HEK293 (cell line): ENCODE results near the gene MAP3K9.

ENCODE experiments used
- CTCF ChIA-PET: fragments of 350-600 bp; formaldehyde crosslinking; extraction: SDS; loops from one replicate; lab custom pipeline; 2021; ENCODE audit warnings: antibody characterized with exemption; lab: Yijun Ruan, JAX
- POLR2A ChIA-PET: fragments of 300-600 bp; formaldehyde crosslinking; extraction: SDS; loops from one replicate; lab custom pipeline; 2020; ENCODE audit warnings: antibody characterized with exemption, inconsistent platforms; lab: Yijun Ruan, JAX
- H3K27ac ChIP-seq: fragments of 200-500 bp; sonication (Bioruptor generic); 2 replicates; pipeline ENCODE4 v1.5.1; 2014; ENCODE audit warnings: low read depth, low read length, control low read depth, inconsistent platforms; ENCODE audit errors: extremely low read depth
- H3K36me3 ChIP-seq, 2 experiments: fragments of 200-500 bp in 1 of 2; sonication (Bioruptor generic) in 1 of 2; 1 replicate in 1 of 2; 2 replicates in 1 of 2; pipeline ENCODE4 v1.5.1; 2014 to 2017; ENCODE audit warnings: inconsistent platforms in 2 of 2, low read length in 2 of 2; ENCODE audit not compliant: control insufficient read depth in 2 of 2, insufficient read depth in 1 of 2
- H3K4me1 ChIP-seq: fragments of 200-500 bp; sonication (Bioruptor generic); 2 replicates; pipeline ENCODE4 v1.5.1; 2014; ENCODE audit warnings: mild to moderate bottlenecking, low read length, inconsistent platforms; ENCODE audit not compliant: control insufficient read depth, insufficient read depth
- H3K4me3 ChIP-seq: 2 replicates; pipeline ENCODE4 v1.5.1; 2011; ENCODE audit warnings: low read depth, mild to moderate bottlenecking, control low read depth, low read length, moderate library complexity
- H3K9me3 ChIP-seq: fragments of 200-500 bp; sonication (Bioruptor generic); 2 replicates; pipeline ENCODE4 v1.5.1; 2014; ENCODE audit warnings: low read depth, low read length, inconsistent platforms; ENCODE audit not compliant: control insufficient read depth, insufficient read depth
- CTCF ChIP-seq: fragments of 450-650 bp; formaldehyde crosslinking; IDR thresholded peaks from 2 replicates; pipeline ENCODE4 v1.5.1; 2016; ENCODE audit warnings: missing biosample characterization, missing genetic modification characterization
- GFI1B ChIP-seq: fragments of 450-650 bp; formaldehyde crosslinking; IDR thresholded peaks from 2 replicates; pipeline ENCODE4 v1.5.1; 2016; ENCODE audit warnings: missing biosample characterization, missing genetic modification characterization
- GLI4 ChIP-seq: fragments of 450-650 bp; formaldehyde crosslinking; IDR thresholded peaks from 2 replicates; pipeline ENCODE4 v1.5.1; 2016; ENCODE audit warnings: missing biosample characterization, missing genetic modification characterization
- HOXA7 ChIP-seq: sonication (generic); formaldehyde crosslinking; IDR thresholded peaks from 2 replicates; pipeline ENCODE4 v1.8.1; 2022; ENCODE audit warnings: missing genetic modification reagents, borderline replicate concordance
- HOXD13 ChIP-seq: sonication (generic); formaldehyde crosslinking; IDR thresholded peaks from 2 replicates; pipeline ENCODE4 v1.8.0; 2022; ENCODE audit warnings: missing genetic modification reagents, borderline replicate concordance
- MZF1 ChIP-seq: fragments of 450-650 bp; formaldehyde crosslinking; IDR thresholded peaks from 2 replicates; pipeline ENCODE4 v1.5.1; 2017; ENCODE audit warnings: missing biosample characterization, missing genetic modification characterization, borderline replicate concordance
- WT1 ChIP-seq: fragments of 450-650 bp; formaldehyde crosslinking; IDR thresholded peaks from 2 replicates; pipeline ENCODE4 v1.5.1; 2016; ENCODE audit warnings: missing biosample characterization, missing genetic modification characterization
- ZBTB7A ChIP-seq: fragments of 450-650 bp; formaldehyde crosslinking; IDR thresholded peaks from 2 replicates; pipeline ENCODE4 v1.5.1; 2016; ENCODE audit warnings: low read depth, missing biosample characterization, missing genetic modification characterization
- ZFHX2 ChIP-seq: fragments of 450-650 bp; formaldehyde crosslinking; conservative IDR thresholded peaks from 2 replicates; pipeline ENCODE4 v1.5.1; 2016; ENCODE audit warnings: missing biosample characterization, missing genetic modification characterization
- ZNF2 ChIP-seq: fragments of 450-650 bp; formaldehyde crosslinking; IDR thresholded peaks from 2 replicates; pipeline ENCODE4 v1.5.1; 2016; ENCODE audit warnings: missing biosample characterization, missing genetic modification characterization
- ZNF202 ChIP-seq: fragments of 450-650 bp; formaldehyde crosslinking; IDR thresholded peaks from 2 replicates; pipeline ENCODE4 v1.5.1; 2016; ENCODE audit warnings: missing biosample characterization, missing genetic modification characterization, borderline replicate concordance
- ZNF239 ChIP-seq: fragments of 450-650 bp; formaldehyde crosslinking; IDR thresholded peaks from 2 replicates; pipeline ENCODE4 v1.5.1; 2016; ENCODE audit warnings: missing biosample characterization, missing genetic modification characterization
- ZNF248 ChIP-seq: fragments of 450-650 bp; formaldehyde crosslinking; IDR thresholded peaks from 2 replicates; pipeline ENCODE4 v1.5.1; 2017; ENCODE audit warnings: missing biosample characterization, missing genetic modification characterization
- ZNF266 ChIP-seq: fragments of 450-650 bp; formaldehyde crosslinking; IDR thresholded peaks from 2 replicates; pipeline ENCODE4 v1.5.1; 2016; ENCODE audit warnings: missing biosample characterization, missing genetic modification characterization, low read depth
- ZNF335 ChIP-seq: fragments of 450-650 bp; formaldehyde crosslinking; conservative IDR thresholded peaks from 2 replicates; pipeline ENCODE4 v1.5.1; 2016; ENCODE audit warnings: missing biosample characterization, missing genetic modification characterization
- ZNF391 ChIP-seq: fragments of 450-650 bp; formaldehyde crosslinking; IDR thresholded peaks from 2 replicates; pipeline ENCODE4 v1.5.1; 2016; ENCODE audit warnings: low read depth, missing biosample characterization, missing genetic modification characterization, borderline replicate concordance
- ZNF561 ChIP-seq: fragments of 450-650 bp; IDR thresholded peaks from 2 replicates; pipeline ENCODE4 v1.5.1; 2018; ENCODE audit warnings: missing biosample characterization, missing genetic modification characterization, borderline replicate concordance
- ZNF610 ChIP-seq: fragments of 450-650 bp; formaldehyde crosslinking; IDR thresholded peaks from 2 replicates; pipeline ENCODE4 v1.5.1; 2016; ENCODE audit warnings: missing biosample characterization, missing genetic modification characterization, borderline replicate concordance
- ZNF623 ChIP-seq: fragments of 450-650 bp; formaldehyde crosslinking; IDR thresholded peaks from 2 replicates; pipeline ENCODE4 v1.5.1; 2016; ENCODE audit warnings: missing biosample characterization, missing genetic modification characterization
- ZNF626 ChIP-seq: fragments of 450-650 bp; sonication (Bioruptor Pico); formaldehyde crosslinking; IDR thresholded peaks from 2 replicates; pipeline ENCODE4 v1.5.1; 2018; ENCODE audit warnings: missing biosample characterization, missing genetic modification characterization, inconsistent platforms
- ZNF629 ChIP-seq: fragments of 450-650 bp; formaldehyde crosslinking; IDR thresholded peaks from 2 replicates; pipeline ENCODE4 v1.5.1; 2017; ENCODE audit warnings: missing biosample characterization, missing genetic modification characterization
- ZNF660 ChIP-seq: fragments of 450-650 bp; IDR thresholded peaks from 2 replicates; pipeline ENCODE4 v1.5.1; 2018; ENCODE audit warnings: missing biosample characterization, mild to moderate bottlenecking, missing genetic modification characterization
- ZNF677 ChIP-seq: fragments of 450-650 bp; IDR thresholded peaks from 2 replicates; pipeline ENCODE4 v1.5.0; 2018; ENCODE audit warnings: missing biosample characterization, mild to moderate bottlenecking, missing genetic modification characterization, moderate library complexity
- ZNF768 ChIP-seq: fragments of 450-650 bp; formaldehyde crosslinking; IDR thresholded peaks from 2 replicates; pipeline ENCODE4 v1.5.1; 2018; ENCODE audit warnings: missing biosample characterization, mild to moderate bottlenecking, missing genetic modification characterization
- ZNF837 ChIP-seq: fragments of 450-650 bp; formaldehyde crosslinking; IDR thresholded peaks from 2 replicates; pipeline ENCODE4 v1.5.1; 2016; ENCODE audit warnings: missing biosample characterization, missing genetic modification characterization
- ZSCAN23 ChIP-seq: fragments of 450-650 bp; formaldehyde crosslinking; IDR thresholded peaks from 2 replicates; pipeline ENCODE4 v1.5.1; 2016; ENCODE audit warnings: missing biosample characterization, missing genetic modification characterization
- TF ChIP-seq, protein P1 (sequence below): fragments of 450-650 bp; formaldehyde crosslinking; IDR thresholded peaks from 2 replicates; pipeline ENCODE4 v1.5.1; 2016; ENCODE audit warnings: missing biosample characterization, missing genetic modification characterization
- TF ChIP-seq, protein P2 (sequence below): fragments of 450-650 bp; formaldehyde crosslinking; conservative IDR thresholded peaks from 2 replicates; pipeline ENCODE4 v1.5.1; 2016; ENCODE audit warnings: low read depth, missing biosample characterization, missing genetic modification characterization

The MAP3K9 gene

DNA sequence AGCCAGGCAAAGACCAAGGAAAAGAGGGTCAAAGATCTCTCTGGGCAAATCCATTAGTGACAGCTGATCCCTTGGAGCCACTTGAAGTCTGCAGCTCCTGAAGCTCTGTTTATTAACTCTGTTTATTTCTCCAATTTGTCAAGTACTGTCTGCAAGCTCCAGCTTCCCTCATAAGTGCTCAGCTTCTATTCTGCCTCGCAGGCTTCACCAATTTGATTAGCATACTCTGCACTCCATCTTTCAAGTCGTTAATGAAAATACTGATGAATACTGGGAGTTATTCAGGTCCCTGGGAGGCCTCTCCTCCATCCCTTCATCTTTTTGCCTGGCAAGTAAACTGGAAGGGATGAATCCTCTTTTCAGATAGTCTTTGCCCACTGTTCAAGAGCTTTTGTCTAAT lies 113.3 kb downstream of the MAP3K9 start:
- TF ChIP-seq ZNF202 (tag by site-specific recombination) = no peak
- no peak for TF ChIP-seq ZNF610 (tag by site-specific recombination)
- TF ChIP-seq CTCF (tag by site-specific recombination) = no peak
- no peak for TF ChIP-seq ZNF2
- TF ChIP-seq ZNF768 (tag by site-specific recombination) = no peak
- TF ChIP-seq ZNF677 (tag by site-specific recombination) = no peak
- no peak for TF ChIP-seq ZFHX2 (tag by site-specific recombination)
- TF ChIP-seq ZNF239 (tag by site-specific recombination) = no peak
- TF ChIP-seq ZNF660 (tag by site-specific recombination) = no peak
- TF ChIP-seq ZNF266 (tag by site-specific recombination) = no peak
- no peak overlapping the region for H3K4me3 ChIP-seq
- no peaks in the 10 kb centered on the region for H3K36me3 ChIP-seq
- CTCF ChIA-PET = interaction anchor here (0.7 to 0.9 kb wide), 3 partner anchors 12 to 555 kb away, joined by 3 to 4 read pairs (median 3); no protein-coding TSS in a partner anchor
- no peaks in the 10 kb centered on the region for H3K4me1 ChIP-seq
- no peak overlapping the region for H3K27ac ChIP-seq
- no peaks in the 10 kb centered on the region for H3K9me3 ChIP-seq
- POLR2A ChIA-PET = no interaction called here

- CTCF ChIA-PET = no interaction called here
- Histone ChIP-seq H3K27ac (no peak overlapping the region), H3K9me3 (no peaks in the 10 kb centered on the region), H3K4me3 (no peak overlapping the region), H3K36me3 (no peaks in the 10 kb centered on the region), H3K4me1 (no peaks in the 10 kb centered on the region)
- TF ChIP-seq ZSCAN23 (tag by site-specific recombination) (no peak), ZNF248 (tag by site-specific recombination) (no peak), GFI1B (no peak), ZNF629 (tag by site-specific recombination) (no peak), WT1 (tag by site-specific recombination) (no peak), GLI4 (tag by site-specific recombination) (no peak), ZNF837 (tag by site-specific recombination) (no peak), ZNF623 (tag by site-specific recombination) (no peak), HOXA7 (CRISPR knock-in tag) (no peak), ZNF335 (no peak), MZF1 (no peak), ZBTB7A (tag by site-specific recombination) (no peak), ZNF561 (no peak), ZNF391 (tag by site-specific recombination) (no peak), HOXD13 (CRISPR knock-in tag) (no peak), ZNF626 (no peak)
- TF ChIP-seq, protein P1, sequence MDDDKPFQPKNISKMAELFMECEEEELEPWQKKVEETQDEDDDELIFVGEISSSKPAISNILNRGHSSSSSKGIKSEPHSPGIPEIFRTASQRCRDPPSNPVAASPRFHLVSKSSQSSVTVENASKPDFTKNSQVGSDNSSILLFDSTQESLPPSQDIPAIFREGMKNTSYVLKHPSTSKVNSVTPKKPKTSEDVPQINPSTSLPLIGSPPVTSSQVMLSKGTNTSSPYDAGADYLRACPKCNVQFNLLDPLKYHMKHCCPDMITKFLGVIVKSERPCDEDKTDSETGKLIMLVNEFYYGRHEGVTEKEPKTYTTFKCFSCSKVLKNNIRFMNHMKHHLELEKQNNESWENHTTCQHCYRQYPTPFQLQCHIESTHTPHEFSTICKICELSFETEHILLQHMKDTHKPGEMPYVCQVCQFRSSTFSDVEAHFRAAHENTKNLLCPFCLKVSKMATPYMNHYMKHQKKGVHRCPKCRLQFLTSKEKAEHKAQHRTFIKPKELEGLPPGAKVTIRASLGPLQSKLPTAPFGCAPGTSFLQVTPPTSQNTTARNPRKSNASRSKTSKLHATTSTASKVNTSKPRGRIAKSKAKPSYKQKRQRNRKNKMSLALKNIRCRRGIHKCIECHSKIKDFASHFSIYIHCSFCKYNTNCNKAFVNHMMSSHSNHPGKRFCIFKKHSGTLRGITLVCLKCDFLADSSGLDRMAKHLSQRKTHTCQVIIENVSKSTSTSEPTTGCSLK (tag by site-specific recombination) = no peak
- TF ChIP-seq, protein P2, sequence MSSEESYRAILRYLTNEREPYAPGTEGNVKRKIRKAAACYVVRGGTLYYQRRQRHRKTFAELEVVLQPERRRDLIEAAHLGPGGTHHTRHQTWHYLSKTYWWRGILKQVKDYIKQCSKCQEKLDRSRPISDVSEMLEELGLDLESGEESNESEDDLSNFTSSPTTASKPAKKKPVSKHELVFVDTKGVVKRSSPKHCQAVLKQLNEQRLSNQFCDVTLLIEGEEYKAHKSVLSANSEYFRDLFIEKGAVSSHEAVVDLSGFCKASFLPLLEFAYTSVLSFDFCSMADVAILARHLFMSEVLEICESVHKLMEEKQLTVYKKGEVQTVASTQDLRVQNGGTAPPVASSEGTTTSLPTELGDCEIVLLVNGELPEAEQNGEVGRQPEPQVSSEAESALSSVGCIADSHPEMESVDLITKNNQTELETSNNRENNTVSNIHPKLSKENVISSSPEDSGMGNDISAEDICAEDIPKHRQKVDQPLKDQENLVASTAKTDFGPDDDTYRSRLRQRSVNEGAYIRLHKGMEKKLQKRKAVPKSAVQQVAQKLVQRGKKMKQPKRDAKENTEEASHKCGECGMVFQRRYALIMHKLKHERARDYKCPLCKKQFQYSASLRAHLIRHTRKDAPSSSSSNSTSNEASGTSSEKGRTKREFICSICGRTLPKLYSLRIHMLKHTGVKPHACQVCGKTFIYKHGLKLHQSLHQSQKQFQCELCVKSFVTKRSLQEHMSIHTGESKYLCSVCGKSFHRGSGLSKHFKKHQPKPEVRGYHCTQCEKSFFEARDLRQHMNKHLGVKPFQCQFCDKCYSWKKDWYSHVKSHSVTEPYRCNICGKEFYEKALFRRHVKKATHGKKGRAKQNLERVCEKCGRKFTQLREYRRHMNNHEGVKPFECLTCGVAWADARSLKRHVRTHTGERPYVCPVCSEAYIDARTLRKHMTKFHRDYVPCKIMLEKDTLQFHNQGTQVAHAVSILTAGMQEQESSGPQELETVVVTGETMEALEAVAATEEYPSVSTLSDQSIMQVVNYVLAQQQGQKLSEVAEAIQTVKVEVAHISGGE (tag by site-specific recombination) = no peak
- POLR2A ChIA-PET = no interaction called here
These were observed 117.1 kb downstream of the MAP3K9 start for GRCh38 chr14:70692210-70692609.
